Cardiac fibroblast (primary cell): ENCODE data around the gene GRB10.

Experiments
- DNase-seq, 2 donors: peaks; one replicate each; pipeline versions ENCODE4 v3.0.0 to v3.0.0-alpha.2; 2010; ENCODE audit warnings: low read depth in 2 of 2
- H3K4me3 ChIP-seq, 2 donors: replicated peaks in 1 of 2; 1 replicate in 1 of 2; 2 replicates in 1 of 2; pipeline ENCODE4 v1.5.1; 2011; ENCODE audit warnings: low read depth in 2 of 2, low read length in 2 of 2, mild to moderate bottlenecking in 2 of 2, moderate library complexity in 1 of 2
- CTCF ChIP-seq: IDR thresholded peaks from one replicate; pipeline ENCODE4 v1.5.1; 2011; ENCODE audit warnings: low read depth, mild to moderate bottlenecking, low read length, inconsistent platforms

Gene GRB10

GRCh38 chr7:50673096-50673495 is 109.6 kb downstream of the GRB10 start:
- no peak overlapping the region for H3K4me3 ChIP-seq
- no peak for TF ChIP-seq CTCF
- DNase-seq, result no peak

GRCh38 chr7:50672045-50672444 is 110.7 kb downstream of the GRB10 start:
- no peak for DNase-seq
- no peak overlapping the region for H3K4me3 ChIP-seq
- TF ChIP-seq CTCF, result no peak

- no peak for DNase-seq
- H3K4me3 ChIP-seq, result no peak overlapping the region
- TF ChIP-seq CTCF, result no peak
Observed at GRCh38 chr7:50671386-50671785, 111.3 kb downstream of the GRB10 start.

- no peak for DNase-seq
- H3K4me3 ChIP-seq, result no peak overlapping the region
- no peak for TF ChIP-seq CTCF
Observed at GRCh38 chr7:50669890-50670289, 112.8 kb downstream of the GRB10 start.

GRCh38 chr7:50667789-50668226 is 114.9 kb downstream of the GRB10 start:
- no peak for TF ChIP-seq CTCF
- no peak overlapping the region for H3K4me3 ChIP-seq
- peak; percentile 37 to 69 for DNase-seq

- TF ChIP-seq CTCF, result no peak
- DNase-seq, result peak in 1 of 2 donors; percentile 83
Observed at GRCh38 chr7:50667338-50667737, 115.4 kb downstream of the GRB10 start.

GRCh38 chr7:50666124-50666496 is 116.6 kb downstream of the GRB10 start:
- TF ChIP-seq CTCF, result no peak
- H3K4me3 ChIP-seq, result no peak overlapping the region
- no peak for DNase-seq

More at GRCh38 chr7:50667338-50667737, 115.4 kb downstream of the GRB10 start:
- H3K4me3 ChIP-seq, result no peak overlapping the region
